ENCODE results near the gene PTCH2.

Gene PTCH2

DNA sequence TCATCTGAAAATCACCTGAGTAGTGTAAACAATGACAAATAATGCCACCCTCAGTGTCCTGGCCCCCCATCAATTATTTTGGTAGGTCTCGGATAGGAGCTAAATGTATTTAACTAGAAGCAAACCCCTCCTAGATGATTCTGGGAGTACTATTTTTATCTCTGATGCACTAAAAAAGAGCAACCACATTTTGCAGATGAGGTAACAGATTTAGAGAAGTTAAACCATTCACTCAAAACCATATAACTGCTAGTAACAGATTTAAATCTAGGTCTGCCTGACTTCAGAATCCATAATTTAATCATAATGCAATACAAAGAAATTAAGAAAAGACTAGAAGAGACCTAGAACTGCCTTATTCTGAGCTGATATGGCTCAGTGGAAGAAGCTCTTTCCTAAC is 17.3 kb upstream of the PTCH2 start:
- Histone ChIP-seq H3K4me3 (ENCODE audit: low read depth in 1 of 2, low read length in 2 of 2) (no peak overlapping the region), H3K4me1 (ENCODE audit: control insufficient read depth in 1 of 2, insufficient read depth in 2 of 2, low read length in 2 of 2) (peaks cover 0 to 4% of the 10 kb centered on the region in 2 donors), H3K27ac (ENCODE audit: low read depth, low read length) (no peak overlapping the region), H3K27me3 (ENCODE audit: control insufficient read depth in 1 of 2, insufficient read depth in 2 of 2, low read length in 2 of 2) (no peaks in the 10 kb centered on the region), H3K9me3 (ENCODE audit: control insufficient read depth in 1 of 2, low read length in 2 of 2) (no peaks in the 10 kb centered on the region), H3K9ac (ENCODE audit: low read depth in 1 of 2, low read length in 2 of 2) (no peak overlapping the region), H3K36me3 (ENCODE audit: control insufficient read depth in 1 of 2, insufficient read depth in 2 of 2, low read length in 2 of 2) (peaks cover 0 to 14% of the 10 kb centered on the region in 2 donors)

DNA sequence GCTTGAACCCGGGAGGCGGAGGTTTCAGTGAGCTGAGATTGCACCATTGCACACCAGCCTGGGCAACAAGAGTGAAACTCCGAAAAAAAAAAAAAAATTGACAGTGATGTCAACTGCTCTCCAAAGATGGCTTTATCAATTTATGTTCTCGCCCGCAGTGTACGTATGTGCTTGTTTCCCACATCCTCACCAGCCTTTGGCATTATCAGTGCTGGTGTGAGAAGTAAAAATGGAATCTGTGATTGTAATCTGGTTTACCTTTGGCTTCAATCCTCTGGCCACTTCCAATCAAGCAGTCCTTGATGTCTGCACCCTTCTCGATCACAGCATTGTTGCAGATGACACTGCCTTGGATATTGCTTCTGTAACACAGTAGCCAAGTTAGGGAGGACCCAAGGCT is 14.4 kb upstream of the PTCH2 start:
- H3K36me3 ChIP-seq (ENCODE audit: control insufficient read depth in 1 of 2, insufficient read depth in 2 of 2, low read length in 2 of 2) = peaks cover 0 to 14% of the 10 kb centered on the region in 2 donors
- no peak overlapping the region for H3K9ac ChIP-seq (ENCODE audit: low read depth in 1 of 2, low read length in 2 of 2)
- H3K4me3 ChIP-seq (ENCODE audit: low read depth in 1 of 2, low read length in 2 of 2) = no peak overlapping the region
- H3K27ac ChIP-seq (ENCODE audit: low read depth, low read length) = no peak overlapping the region
- H3K9me3 ChIP-seq (ENCODE audit: control insufficient read depth in 1 of 2, low read length in 2 of 2) = no peaks in the 10 kb centered on the region
- no peaks in the 10 kb centered on the region for H3K27me3 ChIP-seq (ENCODE audit: control insufficient read depth in 1 of 2, insufficient read depth in 2 of 2, low read length in 2 of 2)
- peaks cover 0 to 4% of the 10 kb centered on the region in 2 donors for H3K4me1 ChIP-seq (ENCODE audit: control insufficient read depth in 1 of 2, insufficient read depth in 2 of 2, low read length in 2 of 2)

GRCh38 chr1:44855742-44856141 is 12.7 kb upstream of the PTCH2 start:
- H3K4me1 ChIP-seq (ENCODE audit: control insufficient read depth in 1 of 2, insufficient read depth in 2 of 2, low read length in 2 of 2) = no peaks in the 10 kb centered on the region
- no peak overlapping the region for H3K9ac ChIP-seq (ENCODE audit: low read depth in 1 of 2, low read length in 2 of 2)
- H3K36me3 ChIP-seq (ENCODE audit: control insufficient read depth in 1 of 2, insufficient read depth in 2 of 2, low read length in 2 of 2) = peaks cover 0 to 14% of the 10 kb centered on the region in 2 donors
- no peaks in the 10 kb centered on the region for H3K9me3 ChIP-seq (ENCODE audit: control insufficient read depth in 1 of 2, low read length in 2 of 2)
- no peaks in the 10 kb centered on the region for H3K27me3 ChIP-seq (ENCODE audit: control insufficient read depth in 1 of 2, insufficient read depth in 2 of 2, low read length in 2 of 2)
- no peak overlapping the region for H3K27ac ChIP-seq (ENCODE audit: low read depth, low read length)
- H3K4me3 ChIP-seq (ENCODE audit: low read depth in 1 of 2, low read length in 2 of 2) = no peak overlapping the region

DNA sequence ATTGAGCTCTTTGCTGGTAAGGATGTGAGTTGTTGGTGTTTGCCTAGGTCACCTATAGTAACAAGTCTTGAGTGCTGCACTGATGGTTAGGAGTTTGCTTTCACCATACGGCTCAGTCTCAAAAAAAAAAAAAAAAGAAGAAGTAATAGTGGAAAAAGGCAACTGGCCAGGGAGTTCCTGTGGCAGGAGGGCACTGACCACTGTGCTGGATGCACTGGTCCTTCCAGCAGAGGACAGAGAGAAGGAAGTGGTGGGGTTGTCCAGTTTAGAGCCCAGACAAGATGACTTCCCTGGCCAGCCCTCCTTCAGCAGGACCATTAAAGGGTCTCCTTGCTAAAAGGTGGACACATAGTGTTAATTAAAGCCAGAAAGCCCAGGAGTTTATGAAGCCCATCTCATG is 11.9 kb upstream of the PTCH2 start:
- Histone ChIP-seq H3K27ac (ENCODE audit: low read depth, low read length) (no peak overlapping the region), H3K9ac (ENCODE audit: low read depth in 1 of 2, low read length in 2 of 2) (no peak overlapping the region), H3K4me1 (ENCODE audit: control insufficient read depth in 1 of 2, insufficient read depth in 2 of 2, low read length in 2 of 2) (no peaks in the 10 kb centered on the region), H3K9me3 (ENCODE audit: control insufficient read depth in 1 of 2, low read length in 2 of 2) (no peaks in the 10 kb centered on the region), H3K27me3 (ENCODE audit: control insufficient read depth in 1 of 2, insufficient read depth in 2 of 2, low read length in 2 of 2) (no peaks in the 10 kb centered on the region), H3K36me3 (ENCODE audit: control insufficient read depth in 1 of 2, insufficient read depth in 2 of 2, low read length in 2 of 2) (peaks cover 0 to 16% of the 10 kb centered on the region in 2 donors), H3K4me3 (ENCODE audit: low read depth in 1 of 2, low read length in 2 of 2) (no peak overlapping the region)

DNA sequence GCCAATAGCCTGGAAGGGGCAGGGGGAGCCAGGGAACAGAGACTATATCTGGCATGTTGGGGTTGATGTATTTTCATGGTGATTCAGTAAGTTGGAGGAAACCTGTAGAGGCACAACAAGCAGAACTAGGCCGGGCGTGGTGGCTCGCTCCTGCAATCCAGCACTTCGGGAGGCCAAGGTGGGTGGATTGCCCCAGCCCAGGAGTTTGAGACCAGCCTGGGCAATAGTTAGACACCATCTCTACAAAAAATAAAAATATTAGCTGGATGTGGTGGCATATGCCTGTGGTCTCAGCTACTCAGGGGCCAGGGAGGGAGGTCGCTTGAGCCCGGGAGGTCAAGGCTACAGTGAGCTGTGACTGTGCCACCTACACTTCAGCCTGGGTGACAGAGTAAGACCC is 10.1 kb upstream of the PTCH2 start:
- Histone ChIP-seq H3K27ac (ENCODE audit: low read depth, low read length) (no peak overlapping the region), H3K4me1 (ENCODE audit: control insufficient read depth in 1 of 2, insufficient read depth in 2 of 2, low read length in 2 of 2) (no peaks in the 10 kb centered on the region), H3K36me3 (ENCODE audit: control insufficient read depth in 1 of 2, insufficient read depth in 2 of 2, low read length in 2 of 2) (peaks cover 0 to 18% of the 10 kb centered on the region in 2 donors), H3K4me3 (ENCODE audit: low read depth in 1 of 2, low read length in 2 of 2) (no peak overlapping the region), H3K9me3 (ENCODE audit: control insufficient read depth in 1 of 2, low read length in 2 of 2) (no peaks in the 10 kb centered on the region), H3K9ac (ENCODE audit: low read depth in 1 of 2, low read length in 2 of 2) (no peak overlapping the region), H3K27me3 (ENCODE audit: control insufficient read depth in 1 of 2, insufficient read depth in 2 of 2, low read length in 2 of 2) (no peaks in the 10 kb centered on the region)

DNA sequence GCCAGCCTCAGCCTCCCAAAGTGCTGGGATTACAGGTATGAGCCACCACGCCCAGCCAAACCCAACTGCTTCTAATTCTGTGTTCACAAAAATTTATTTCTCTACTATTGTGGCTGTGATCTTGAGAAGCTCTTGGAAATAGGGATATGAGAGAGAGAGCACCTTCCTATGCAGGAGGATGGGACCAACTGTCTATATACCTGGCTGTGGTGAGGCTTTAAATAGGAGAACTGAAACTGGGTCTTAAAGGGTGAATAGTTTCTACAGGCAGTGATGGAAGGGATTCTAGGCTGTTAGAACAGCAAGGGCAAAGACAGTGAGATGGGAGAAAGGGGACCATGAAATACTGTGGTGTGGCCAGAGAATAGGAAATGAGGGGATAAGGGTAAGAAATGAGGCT is 8.3 kb upstream of the PTCH2 start:
- H3K27ac ChIP-seq (ENCODE audit: low read depth, low read length) = no peak overlapping the region
- peaks cover 0 to 7% of the 10 kb centered on the region in 2 donors for H3K36me3 ChIP-seq (ENCODE audit: control insufficient read depth in 1 of 2, insufficient read depth in 2 of 2, low read length in 2 of 2)
- no peak overlapping the region for H3K4me3 ChIP-seq (ENCODE audit: low read depth in 1 of 2, low read length in 2 of 2)
- no peak overlapping the region for H3K9ac ChIP-seq (ENCODE audit: low read depth in 1 of 2, low read length in 2 of 2)
- no peaks in the 10 kb centered on the region for H3K27me3 ChIP-seq (ENCODE audit: control insufficient read depth in 1 of 2, insufficient read depth in 2 of 2, low read length in 2 of 2)
- no peaks in the 10 kb centered on the region for H3K4me1 ChIP-seq (ENCODE audit: control insufficient read depth in 1 of 2, insufficient read depth in 2 of 2, low read length in 2 of 2)
- no peaks in the 10 kb centered on the region for H3K9me3 ChIP-seq (ENCODE audit: control insufficient read depth in 1 of 2, low read length in 2 of 2)

DNA sequence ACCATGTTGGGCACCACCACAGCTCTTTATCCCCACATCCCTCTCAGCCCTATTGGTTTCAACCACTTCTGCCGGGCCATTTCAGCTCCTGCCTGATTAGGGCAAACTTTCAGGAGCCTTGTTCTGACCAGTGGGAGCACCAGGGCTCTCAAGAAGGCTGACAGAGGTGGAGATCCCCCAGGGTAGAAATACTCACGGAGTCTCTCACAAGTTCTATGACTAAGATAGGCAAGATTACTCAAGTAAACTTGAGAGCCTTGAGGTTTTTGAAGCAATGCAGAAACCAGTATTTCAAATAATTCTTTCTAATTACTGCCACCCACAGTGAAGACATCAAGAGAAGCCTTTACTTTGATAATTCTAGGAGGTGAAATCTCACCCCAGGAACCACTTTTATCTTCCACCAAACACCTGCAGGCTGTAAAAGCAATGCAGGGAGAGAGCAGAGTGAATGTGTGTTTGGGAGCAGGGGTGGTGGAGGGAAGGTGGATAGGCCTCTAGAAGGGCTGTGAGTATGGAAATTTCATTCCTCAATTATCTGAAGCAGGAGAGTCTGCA is 6.6 kb upstream of the PTCH2 start:
- no peak overlapping the region for H3K27ac ChIP-seq (ENCODE audit: low read depth, low read length)
- no peak overlapping the region for H3K4me3 ChIP-seq (ENCODE audit: low read depth in 1 of 2, low read length in 2 of 2)
- no peaks in the 10 kb centered on the region for H3K9me3 ChIP-seq (ENCODE audit: control insufficient read depth in 1 of 2, low read length in 2 of 2)
- H3K4me1 ChIP-seq (ENCODE audit: control insufficient read depth in 1 of 2, insufficient read depth in 2 of 2, low read length in 2 of 2) = no peaks in the 10 kb centered on the region
- H3K9ac ChIP-seq (ENCODE audit: low read depth in 1 of 2, low read length in 2 of 2) = no peak overlapping the region
- H3K36me3 ChIP-seq (ENCODE audit: control insufficient read depth in 1 of 2, insufficient read depth in 2 of 2, low read length in 2 of 2) = peaks cover 0 to 4% of the 10 kb centered on the region in 2 donors
- H3K27me3 ChIP-seq (ENCODE audit: control insufficient read depth in 1 of 2, insufficient read depth in 2 of 2, low read length in 2 of 2) = no peaks in the 10 kb centered on the region

DNA sequence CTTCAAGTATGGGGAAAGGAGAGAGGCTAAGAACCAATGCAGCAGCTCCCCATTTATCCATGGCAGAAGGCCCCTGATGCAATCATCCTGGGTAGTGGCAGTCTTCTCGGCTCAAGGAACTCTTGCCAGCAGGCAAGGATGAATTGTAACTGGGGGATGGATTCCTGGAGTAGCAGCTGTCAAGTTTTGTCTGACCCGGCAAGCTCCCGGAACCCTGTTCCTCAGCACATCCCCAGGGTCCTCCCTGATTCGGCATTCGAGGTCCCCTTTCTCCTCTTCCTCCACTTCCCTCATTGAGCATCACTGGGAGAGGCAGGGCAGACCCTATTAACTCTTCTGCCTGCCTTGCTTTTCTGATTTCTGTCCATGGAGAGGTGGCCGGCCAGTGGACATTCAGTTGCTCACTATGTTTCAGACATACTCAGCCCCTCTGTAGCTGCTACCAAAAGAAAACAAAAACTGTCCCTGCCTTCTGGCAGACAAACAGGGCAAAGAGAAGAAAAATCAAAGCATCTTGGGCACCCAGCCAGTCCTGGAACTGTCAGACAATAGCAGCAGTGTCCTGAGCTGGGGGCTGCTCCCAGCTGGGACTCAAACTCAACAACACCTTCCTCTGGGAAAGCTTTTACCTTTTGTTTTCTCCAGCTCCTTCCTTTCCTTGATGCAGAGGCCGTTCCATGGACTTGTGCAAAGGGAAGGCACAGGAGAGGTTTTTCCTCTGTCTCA is 5.6 kb upstream of the PTCH2 start:
- Histone ChIP-seq H3K9ac (ENCODE audit: low read depth in 1 of 2, low read length in 2 of 2) (no peak overlapping the region), H3K36me3 (ENCODE audit: control insufficient read depth in 1 of 2, insufficient read depth in 2 of 2, low read length in 2 of 2) (peaks cover 0 to 3% of the 10 kb centered on the region in 2 donors), H3K4me1 (ENCODE audit: control insufficient read depth in 1 of 2, insufficient read depth in 2 of 2, low read length in 2 of 2) (no peaks in the 10 kb centered on the region), H3K9me3 (ENCODE audit: control insufficient read depth in 1 of 2, low read length in 2 of 2) (no peaks in the 10 kb centered on the region), H3K27ac (ENCODE audit: low read depth, low read length) (no peak overlapping the region), H3K27me3 (ENCODE audit: control insufficient read depth in 1 of 2, insufficient read depth in 2 of 2, low read length in 2 of 2) (no peaks in the 10 kb centered on the region), H3K4me3 (ENCODE audit: low read depth in 1 of 2, low read length in 2 of 2) (no peak overlapping the region)

DNA sequence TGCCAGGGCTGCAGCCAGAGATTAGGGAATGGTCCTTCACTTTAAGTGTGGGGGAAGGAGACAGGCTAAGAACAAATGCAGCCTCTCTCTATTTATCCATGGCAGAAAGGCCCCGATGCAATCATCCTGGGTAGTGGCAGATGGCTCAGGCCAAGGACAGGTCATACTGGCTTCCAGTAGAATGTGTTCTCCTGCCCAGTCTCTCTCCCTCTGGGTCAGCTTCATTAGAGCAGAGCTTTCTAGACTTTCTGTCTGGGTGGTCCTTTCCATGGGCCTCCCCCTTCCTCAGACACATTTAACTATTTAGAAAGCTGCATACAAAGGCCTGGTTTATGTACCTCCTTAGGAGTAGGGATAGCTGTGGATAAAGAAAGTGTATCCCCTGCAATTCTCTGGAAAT is 4.8 kb upstream of the PTCH2 start:
- Histone ChIP-seq H3K4me1 (ENCODE audit: control insufficient read depth in 1 of 2, insufficient read depth in 2 of 2, low read length in 2 of 2) (no peaks in the 10 kb centered on the region), H3K27me3 (ENCODE audit: control insufficient read depth in 1 of 2, insufficient read depth in 2 of 2, low read length in 2 of 2) (no peaks in the 10 kb centered on the region), H3K9ac (ENCODE audit: low read depth in 1 of 2, low read length in 2 of 2) (no peak overlapping the region), H3K27ac (ENCODE audit: low read depth, low read length) (no peak overlapping the region), H3K9me3 (ENCODE audit: control insufficient read depth in 1 of 2, low read length in 2 of 2) (no peaks in the 10 kb centered on the region), H3K4me3 (ENCODE audit: low read depth in 1 of 2, low read length in 2 of 2) (no peak overlapping the region), H3K36me3 (ENCODE audit: control insufficient read depth in 1 of 2, insufficient read depth in 2 of 2, low read length in 2 of 2) (peaks cover 0 to 3% of the 10 kb centered on the region in 2 donors)

DNA sequence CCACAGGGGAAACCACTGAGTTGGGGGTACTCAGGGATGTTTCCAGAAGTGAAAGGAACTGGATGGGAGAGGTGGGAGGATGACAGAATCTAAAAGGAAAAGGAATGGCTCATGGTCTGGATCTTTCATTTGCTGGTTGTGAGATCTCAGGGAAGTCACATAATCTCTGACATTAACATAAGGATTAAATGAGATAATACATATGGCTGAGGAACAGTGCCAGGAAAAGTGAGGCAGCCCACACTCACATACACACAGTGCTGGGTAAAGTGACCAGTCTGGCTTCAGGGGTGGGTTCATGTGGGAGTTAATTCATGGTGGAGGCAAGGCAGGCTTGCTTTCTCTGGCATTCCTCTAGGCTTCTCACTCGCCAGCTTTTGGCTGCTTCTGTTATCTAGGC is 3.9 kb upstream of the PTCH2 start:
- Histone ChIP-seq H3K9ac (ENCODE audit: low read depth in 1 of 2, low read length in 2 of 2) (no peak overlapping the region), H3K27ac (ENCODE audit: low read depth, low read length) (no peak overlapping the region), H3K9me3 (ENCODE audit: control insufficient read depth in 1 of 2, low read length in 2 of 2) (no peaks in the 10 kb centered on the region), H3K4me1 (ENCODE audit: control insufficient read depth in 1 of 2, insufficient read depth in 2 of 2, low read length in 2 of 2) (no peaks in the 10 kb centered on the region), H3K27me3 (ENCODE audit: control insufficient read depth in 1 of 2, insufficient read depth in 2 of 2, low read length in 2 of 2) (no peaks in the 10 kb centered on the region), H3K36me3 (ENCODE audit: control insufficient read depth in 1 of 2, insufficient read depth in 2 of 2, low read length in 2 of 2) (peaks cover 0 to 3% of the 10 kb centered on the region in 2 donors), H3K4me3 (ENCODE audit: low read depth in 1 of 2, low read length in 2 of 2) (no peak overlapping the region)
